ENCODE data around the gene GSTK1. TPM values are rescaled to one million over a fixed set of nuclear protein-coding genes. Genes with fewer than 3 reads are reported as not detected.
A peak's percentile ranks its signal among the peaks of the same experiment; 100 is the strongest.
"Not testable (repeated sequence)": the region's sequence is repeated elsewhere in the genome, so short reads cannot be mapped to it uniquely, and the experiment has no call there.

Gene GSTK1
- total and polyA plus RNA-seq, 3 experiments from 2014 or later, result 147 to 532 (median 151) TPM

DNA sequence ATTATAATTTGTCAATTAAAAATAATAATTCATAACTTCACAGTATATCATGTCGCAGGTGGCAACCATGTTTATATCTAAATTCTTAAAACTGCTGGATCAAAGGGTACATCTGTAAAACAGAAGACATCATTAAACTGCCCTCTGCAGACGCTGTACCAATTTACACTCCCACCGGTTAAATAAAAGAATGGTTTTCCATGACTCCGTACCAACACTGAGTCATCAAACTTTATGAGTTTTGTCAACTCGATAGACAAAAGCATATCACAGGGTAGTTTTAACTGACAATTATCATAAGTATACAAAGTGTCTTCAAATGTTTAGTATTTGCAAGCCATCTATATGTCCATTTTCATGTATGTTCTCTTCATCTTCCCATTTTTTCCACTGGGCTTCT is 5.7 kb upstream of the GSTK1 start:
- Histone ChIP-seq H3K27ac (ENCODE audit: low read depth, low read length) (no peak overlapping the region), H3K4me3 (ENCODE audit: low read length) (no peak overlapping the region), H3K4me1 (ENCODE audit: insufficient read depth, low read length) (peaks cover 59% of the 10 kb centered on the region), H3K9me3 (ENCODE audit: low read length) (no peaks in the 10 kb centered on the region), H3K36me3 (ENCODE audit: insufficient read depth, low read length) (no peaks in the 10 kb centered on the region), H3K27me3 (ENCODE audit: insufficient read depth, low read length, poor library complexity, severe bottlenecking) (no peaks in the 10 kb centered on the region)
- ChIA-PET CTCF (interaction anchor here (1.1 to 4.7 kb wide), 5 partner anchors 8 to 149 kb away, joined by 3 to 69 read pairs (median 6); no protein-coding TSS in a partner anchor), POLR2A (interaction anchor here (1.3 kb wide), 1 partner anchor 30 kb away, joined by 3 read pairs; the partner anchor contains the start of gene CASP2)
- peaks cover 58 to 88% (median 83%) of the 10 kb centered on the region in 3 donors for H3K4me1 Mint-ChIP-seq
- DNase-seq, result no peak
- H3K36me3 Mint-ChIP-seq, result peaks cover 1 to 5% (median 2%) of the 10 kb centered on the region in 3 donors
- H3K27me3 Mint-ChIP-seq, result no peaks in the 10 kb centered on the region
- peaks cover 2 to 6% (median 4%) of the 10 kb centered on the region in 5 donors for H3K9me3 Mint-ChIP-seq
- H3K27ac Mint-ChIP-seq, result peak overlapping the region in 3 of 8 donors; percentile 48 to 76 (median 64)
- no peak overlapping the region for H3K4me3 Mint-ChIP-seq

DNA sequence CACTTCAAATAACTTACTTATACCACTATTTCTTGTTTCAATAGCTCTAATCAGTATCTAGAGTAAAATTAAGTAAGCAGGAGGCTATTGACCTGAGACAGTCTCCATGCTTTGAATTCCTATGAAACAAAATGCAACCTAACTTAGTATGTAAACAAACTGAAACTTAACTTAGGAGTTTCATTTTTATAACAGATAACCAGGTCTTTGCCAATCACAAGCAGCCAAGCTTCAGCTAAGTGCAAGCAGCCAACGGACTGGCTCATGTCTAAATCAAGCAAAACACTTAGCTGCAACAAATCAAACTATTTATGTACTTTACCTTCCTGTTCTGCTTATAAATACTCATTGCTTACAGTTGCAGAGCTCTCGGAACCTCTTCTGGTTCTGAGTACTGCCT is 4.4 kb upstream of the GSTK1 start:
- Mint-ChIP-seq H3K36me3 (peaks cover 0 to 7% (median under 1%) of the 10 kb centered on the region in 3 donors), H3K9me3 (peaks cover 0 to 2% (median under 1%) of the 10 kb centered on the region in 5 donors), H3K4me3 (peak overlapping the region; percentile 66 to 85 (median 71)), H3K27me3 (no peaks in the 10 kb centered on the region), H3K27ac (peak overlapping the region; percentile 41 to 96 (median 90)), H3K4me1 (peaks cover 55 to 89% (median 80%) of the 10 kb centered on the region in 3 donors)
- Histone ChIP-seq H3K36me3 (ENCODE audit: insufficient read depth, low read length) (no peaks in the 10 kb centered on the region), H3K27ac (ENCODE audit: low read depth, low read length) (no peak overlapping the region), H3K27me3 (ENCODE audit: insufficient read depth, low read length, poor library complexity, severe bottlenecking) (no peaks in the 10 kb centered on the region), H3K4me1 (ENCODE audit: insufficient read depth, low read length) (peaks cover 57% of the 10 kb centered on the region), H3K4me3 (ENCODE audit: low read length) (peak overlapping the region; percentile 12), H3K9me3 (ENCODE audit: low read length) (no peaks in the 10 kb centered on the region)
- POLR2A ChIA-PET, result interaction anchor here (0.6 kb wide), 1 partner anchor 463 kb away, joined by 4 read pairs; no protein-coding TSS in a partner anchor
- no peak for DNase-seq
- CTCF ChIA-PET, result interaction anchor here (1.0 to 4.7 kb wide), 6 partner anchors 9 to 150 kb away, joined by 3 to 69 read pairs (median 4); no protein-coding TSS in a partner anchor

- peak overlapping the region in 6 of 7 donors; percentile 0 to 72 (median 17) for H3K4me3 Mint-ChIP-seq
Observed at GRCh38 chr7:143259765-143260164, 3.5 kb upstream of the GSTK1 start.

DNA sequence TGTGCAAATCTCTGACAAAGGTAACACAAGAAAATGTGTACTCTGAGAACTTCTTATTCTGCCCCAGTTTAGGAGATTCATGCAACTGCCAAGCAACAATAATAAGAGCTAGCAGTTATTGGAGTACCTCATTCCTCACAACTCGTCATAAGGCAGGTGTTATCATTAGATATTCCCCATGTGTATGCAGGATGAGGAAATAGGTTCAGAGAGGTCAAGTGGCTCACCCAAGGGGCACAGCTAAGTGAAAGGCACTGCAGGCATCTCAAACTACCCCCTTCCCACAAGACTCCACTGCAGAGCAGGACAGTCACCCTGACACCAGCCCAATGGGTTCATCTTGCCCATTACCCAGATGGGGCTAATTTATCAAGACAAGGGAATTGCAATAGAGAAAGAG is 1.3 kb upstream of the GSTK1 start:
- no peaks in the 10 kb centered on the region for H3K27me3 Mint-ChIP-seq
- H3K27me3 ChIP-seq (ENCODE audit: insufficient read depth, low read length, poor library complexity, severe bottlenecking), result no peaks in the 10 kb centered on the region
- peaks cover 2% of the 10 kb centered on the region for H3K36me3 ChIP-seq (ENCODE audit: insufficient read depth, low read length)
- H3K4me1 ChIP-seq (ENCODE audit: insufficient read depth, low read length), result peaks cover 51% of the 10 kb centered on the region
- no peaks in the 10 kb centered on the region for H3K9me3 ChIP-seq (ENCODE audit: low read length)
- no peak for DNase-seq
- no peak overlapping the region for H3K27ac ChIP-seq (ENCODE audit: low read depth, low read length)
- ChIA-PET POLR2A (interaction anchor here (2.0 kb wide), 1 partner anchor 25 kb away, joined by 9 read pairs; the partner anchor contains the start of gene CASP2), CTCF (interaction anchor here (1.5 to 5.8 kb wide), 5 partner anchors 14 to 143 kb away, joined by 3 to 45 read pairs (median 5); partner anchors contain the start of gene CASP2)
- no peaks in the 10 kb centered on the region for H3K9me3 Mint-ChIP-seq
- peaks cover 49 to 87% (median 78%) of the 10 kb centered on the region in 3 donors for H3K4me1 Mint-ChIP-seq
- H3K4me3 ChIP-seq (ENCODE audit: low read length), result no peak overlapping the region
- peak overlapping the region; percentile 88 to 99 (median 97) for H3K4me3 Mint-ChIP-seq
- peaks cover 0 to 34% (median 10%) of the 10 kb centered on the region in 3 donors for H3K36me3 Mint-ChIP-seq
- peak overlapping the region; percentile 63 to 98 (median 92) for H3K27ac Mint-ChIP-seq

More at GRCh38 chr7:143259765-143260164, 3.5 kb upstream of the GSTK1 start:
- DNase-seq, result no peak
- peak overlapping the region; percentile 44 to 94 (median 80) for H3K27ac Mint-ChIP-seq
- Histone ChIP-seq H3K4me1 (ENCODE audit: insufficient read depth, low read length) (peaks cover 59% of the 10 kb centered on the region), H3K27me3 (ENCODE audit: insufficient read depth, low read length, poor library complexity, severe bottlenecking) (no peaks in the 10 kb centered on the region), H3K27ac (ENCODE audit: low read depth, low read length) (no peak overlapping the region), H3K36me3 (ENCODE audit: insufficient read depth, low read length) (no peaks in the 10 kb centered on the region), H3K4me3 (ENCODE audit: low read length) (no peak overlapping the region), H3K9me3 (ENCODE audit: low read length) (no peaks in the 10 kb centered on the region)
- H3K9me3 Mint-ChIP-seq, result no peaks in the 10 kb centered on the region
- peaks cover 0 to 16% (median 0%) of the 10 kb centered on the region in 3 donors for H3K36me3 Mint-ChIP-seq
- H3K27me3 Mint-ChIP-seq, result no peaks in the 10 kb centered on the region
- CTCF ChIA-PET, result interaction anchor here (1.0 to 5.8 kb wide), 4 partner anchors 19 to 116 kb away, joined by 3 to 45 read pairs (median 4); partner anchors contain the start of gene CASP2
- peaks cover 58 to 89% (median 82%) of the 10 kb centered on the region in 3 donors for H3K4me1 Mint-ChIP-seq
- POLR2A ChIA-PET, result interaction anchor here (0.6 to 0.7 kb wide), 2 partner anchors 82 to 113 kb away, joined by 3 to 5 read pairs; no protein-coding TSS in a partner anchor

DNA sequence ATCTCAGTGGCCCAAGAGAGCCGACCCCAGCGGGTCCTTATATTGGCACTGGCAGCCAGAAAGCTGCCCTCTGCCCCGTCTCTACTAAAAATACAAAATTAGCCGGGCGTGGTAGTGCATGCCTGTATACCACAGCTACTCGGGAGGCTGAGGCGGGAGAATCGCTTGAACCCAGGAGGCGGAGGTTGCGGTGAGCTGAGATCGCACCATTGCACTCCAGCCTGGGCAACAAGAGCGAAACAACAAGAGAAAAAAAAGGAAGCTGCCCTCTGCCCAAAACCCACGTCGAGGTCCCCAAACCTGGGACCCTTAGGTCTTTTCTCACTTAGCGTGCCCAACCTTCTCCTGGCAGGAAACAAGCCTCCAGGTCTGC is 941 bp downstream of the GSTK1 start:
- POLR2A ChIA-PET, result interaction anchor here (0.8 to 1.9 kb wide), 6 partner anchors 14 to 122 kb away, joined by 3 to 10 read pairs (median 6); no protein-coding TSS in a partner anchor
- Histone ChIP-seq H3K4me1 (ENCODE audit: insufficient read depth, low read length) (peaks cover 31% of the 10 kb centered on the region), H3K4me3 (ENCODE audit: low read length) (peak overlapping the region; percentile 95), H3K27ac (ENCODE audit: low read depth, low read length) (peak overlapping the region; percentile 83), H3K36me3 (ENCODE audit: insufficient read depth, low read length) (peaks cover 24% of the 10 kb centered on the region)
- Mint-ChIP-seq H3K4me1 (peaks cover 43 to 84% (median 66%) of the 10 kb centered on the region in 3 donors), H3K4me3 (peak overlapping the region; percentile 88 to 99 (median 97)), H3K27ac (peak overlapping the region; percentile 63 to 98 (median 94)), H3K36me3 (peaks cover 0 to 57% (median 18%) of the 10 kb centered on the region in 3 donors)
- not testable (repeated sequence) for H3K27me3 ChIP-seq (ENCODE audit: insufficient read depth, low read length, poor library complexity, severe bottlenecking); H3K9me3 Mint-ChIP-seq; DNase-seq; H3K27me3 Mint-ChIP-seq; H3K9me3 ChIP-seq (ENCODE audit: low read length)
- CTCF ChIA-PET, result interaction anchor here (0.8 to 5.8 kb wide), 10 partner anchors 9 to 111 kb away, joined by 3 to 45 read pairs (median 6); partner anchors contain the start of gene CASP2

DNA sequence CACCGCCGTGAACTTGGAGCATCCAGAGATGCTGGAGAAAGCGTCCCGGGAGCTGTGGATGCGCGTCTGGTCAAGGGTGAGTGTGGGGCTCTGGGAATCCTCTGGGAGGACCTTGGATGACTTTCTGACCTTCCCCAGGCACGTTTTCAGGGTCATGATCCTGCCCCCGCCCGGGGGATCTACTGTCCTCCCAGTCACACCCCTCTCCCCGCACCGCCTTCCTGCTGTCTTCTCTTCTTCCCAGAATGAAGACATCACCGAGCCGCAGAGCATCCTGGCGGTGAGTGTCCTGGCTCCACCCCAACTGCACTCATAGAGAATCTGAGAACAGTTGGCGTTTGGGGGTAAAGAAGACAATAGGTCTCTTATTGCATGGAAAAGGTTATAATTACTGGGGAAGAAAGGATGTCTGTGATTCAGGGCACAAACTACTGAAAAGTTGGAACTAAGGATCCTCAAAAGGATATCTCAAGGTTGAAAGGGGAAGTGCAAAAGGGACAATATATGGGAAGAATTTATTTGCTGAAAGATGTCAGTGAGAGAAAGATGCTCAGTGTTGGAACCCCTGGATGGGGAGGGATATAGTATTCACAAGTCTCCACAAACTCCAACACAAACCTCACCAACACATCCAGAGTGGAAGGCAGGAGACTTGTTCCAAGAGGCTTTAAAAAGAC is 1.9 kb downstream of the GSTK1 start:
- Mint-ChIP-seq H3K4me1 (peaks cover 34 to 79% (median 66%) of the 10 kb centered on the region in 3 donors), H3K27me3 (no peaks in the 10 kb centered on the region), H3K4me3 (peak overlapping the region; percentile 88 to 99 (median 97)), H3K36me3 (peaks cover 0 to 67% (median 21%) of the 10 kb centered on the region in 3 donors), H3K9me3 (no peaks in the 10 kb centered on the region), H3K27ac (peak overlapping the region; percentile 63 to 98 (median 94))
- H3K36me3 ChIP-seq (ENCODE audit: insufficient read depth, low read length), result peaks cover 26% of the 10 kb centered on the region
- ChIA-PET CTCF (interaction anchor here (0.8 to 5.8 kb wide), 8 partner anchors 8 to 80 kb away, joined by 3 to 45 read pairs (median 5); no protein-coding TSS in a partner anchor), POLR2A (interaction anchor here (0.6 to 1.7 kb wide), 5 partner anchors 21 to 653 kb away, joined by 3 to 7 read pairs (median 4); no protein-coding TSS in a partner anchor)
- no peak for DNase-seq
- peaks cover 24% of the 10 kb centered on the region for H3K4me1 ChIP-seq (ENCODE audit: insufficient read depth, low read length)
- no peaks in the 10 kb centered on the region for H3K9me3 ChIP-seq (ENCODE audit: low read length)
- H3K27me3 ChIP-seq (ENCODE audit: insufficient read depth, low read length, poor library complexity, severe bottlenecking), result no peaks in the 10 kb centered on the region
- peak overlapping the region; percentile 95 for H3K4me3 ChIP-seq (ENCODE audit: low read length)
- no peak overlapping the region for H3K27ac ChIP-seq (ENCODE audit: low read depth, low read length)

DNA sequence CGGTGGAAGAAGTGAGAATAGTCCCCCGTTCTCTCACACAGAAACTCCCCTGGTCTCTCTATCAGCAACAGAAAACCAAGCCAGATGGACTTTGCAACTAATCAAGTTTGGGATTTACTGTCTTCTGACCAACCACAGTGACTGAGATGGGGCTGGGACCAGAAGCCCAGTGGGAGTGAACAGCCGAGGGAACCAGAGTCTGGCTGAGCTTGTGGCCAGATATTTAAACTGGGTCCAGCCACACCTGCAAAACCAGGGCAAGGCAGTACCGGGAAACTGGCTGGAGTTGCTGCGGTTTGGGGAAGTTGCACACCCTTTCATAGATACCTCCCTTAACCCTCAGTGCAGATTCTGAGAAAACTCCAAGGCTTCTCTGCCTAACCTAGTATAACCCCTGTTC is 6.0 kb downstream of the GSTK1 start:
- ChIA-PET POLR2A (interaction anchor here (1.5 kb wide), 1 partner anchor 10 kb away, joined by 3 read pairs; no protein-coding TSS in a partner anchor), CTCF (interaction anchor here (1.1 to 1.7 kb wide), 3 partner anchors 11 to 148 kb away, joined by 4 to 5 read pairs (median 4); no protein-coding TSS in a partner anchor)
- peaks cover 15% of the 10 kb centered on the region for H3K4me1 ChIP-seq (ENCODE audit: insufficient read depth, low read length)
- Mint-ChIP-seq H3K27me3 (no peaks in the 10 kb centered on the region), H3K4me1 (peaks cover 22 to 59% (median 41%) of the 10 kb centered on the region in 3 donors), H3K36me3 (peaks cover 0 to 62% (median 21%) of the 10 kb centered on the region in 3 donors), H3K4me3 (no peak overlapping the region), H3K9me3 (no peaks in the 10 kb centered on the region), H3K27ac (peak overlapping the region in 7 of 8 donors; percentile 9 to 84 (median 52))
- H3K36me3 ChIP-seq (ENCODE audit: insufficient read depth, low read length), result peaks cover 26% of the 10 kb centered on the region
- DNase-seq, result no peak
- H3K27me3 ChIP-seq (ENCODE audit: insufficient read depth, low read length, poor library complexity, severe bottlenecking), result no peaks in the 10 kb centered on the region
- H3K4me3 ChIP-seq (ENCODE audit: low read length), result no peak overlapping the region
- H3K27ac ChIP-seq (ENCODE audit: low read depth, low read length), result peak overlapping the region; percentile 2
- no peaks in the 10 kb centered on the region for H3K9me3 ChIP-seq (ENCODE audit: low read length)

Measured in CD8-positive, alpha-beta memory T cell (primary cell).